Activated naive CD4-positive, alpha-beta T cell (primary cell): ENCODE data around the gene CFAP61.
"Not testable (repeated sequence)": the region's sequence is repeated elsewhere in the genome, so short reads cannot be mapped to it uniquely, and the experiment has no call there.

Source experiments
- DNase-seq, 4 experiments: peaks; one replicate each; lab custom pipeline; 2025; lab: John Stamatoyannopoulos, UW

Gene CFAP61

DNA sequence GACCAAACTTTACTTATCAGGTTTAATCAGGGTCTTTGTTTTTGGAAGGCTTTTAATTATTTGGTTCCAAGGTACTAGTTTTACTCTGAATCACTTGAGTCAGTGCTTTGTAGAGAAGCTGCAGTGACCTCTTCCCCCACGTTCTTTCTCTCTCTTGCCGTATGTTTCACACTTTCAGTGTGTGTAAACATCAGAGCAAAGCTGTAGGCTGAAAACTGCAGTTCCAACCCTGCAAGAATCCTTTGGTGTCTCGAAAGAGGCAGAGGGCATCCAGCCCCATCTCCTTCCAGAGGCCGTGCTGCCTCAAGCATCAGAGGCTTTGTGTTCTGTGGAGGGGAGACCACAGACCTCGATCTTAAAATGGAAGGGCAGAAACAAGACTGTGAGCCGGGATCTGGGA lies 42.1 kb downstream of the CFAP61 start:
- no peak for DNase-seq

DNA sequence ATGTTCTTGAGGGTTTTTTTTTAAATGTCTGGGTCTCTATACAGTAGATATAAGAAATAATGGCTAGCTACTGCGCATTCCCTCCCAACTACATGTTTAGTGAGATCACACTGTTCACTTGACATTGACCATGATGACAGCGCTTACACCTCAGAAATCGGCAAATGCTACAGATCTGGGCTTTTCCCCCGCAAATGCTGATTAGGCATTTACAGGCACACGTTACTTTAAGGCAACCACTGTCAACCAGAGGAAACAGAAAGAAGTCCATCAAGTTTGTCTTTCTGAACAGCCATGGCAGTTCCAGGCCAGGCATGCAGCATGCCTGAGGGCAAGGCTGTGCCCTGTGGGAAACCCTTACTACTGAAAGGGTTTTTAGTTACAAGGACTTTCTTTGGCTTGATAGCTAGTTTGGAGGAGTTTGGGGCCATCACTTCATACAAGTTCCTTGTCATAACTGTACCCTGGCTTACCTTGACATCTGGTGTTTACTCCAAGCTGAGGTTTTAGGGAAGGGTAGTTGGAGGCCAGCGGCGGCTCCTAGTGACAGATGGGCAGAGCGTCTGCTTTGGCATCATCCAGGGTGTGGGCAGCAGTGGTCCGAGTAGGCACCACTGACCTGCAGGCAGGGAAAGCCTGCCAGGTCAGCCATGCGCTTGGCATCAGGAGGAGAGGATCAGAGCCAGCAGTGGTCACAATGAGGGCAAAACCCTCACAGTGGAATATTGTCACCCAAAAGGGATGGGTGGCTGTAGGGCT lies 43.0 kb downstream of the CFAP61 start:
- DNase-seq = no peak

DNA sequence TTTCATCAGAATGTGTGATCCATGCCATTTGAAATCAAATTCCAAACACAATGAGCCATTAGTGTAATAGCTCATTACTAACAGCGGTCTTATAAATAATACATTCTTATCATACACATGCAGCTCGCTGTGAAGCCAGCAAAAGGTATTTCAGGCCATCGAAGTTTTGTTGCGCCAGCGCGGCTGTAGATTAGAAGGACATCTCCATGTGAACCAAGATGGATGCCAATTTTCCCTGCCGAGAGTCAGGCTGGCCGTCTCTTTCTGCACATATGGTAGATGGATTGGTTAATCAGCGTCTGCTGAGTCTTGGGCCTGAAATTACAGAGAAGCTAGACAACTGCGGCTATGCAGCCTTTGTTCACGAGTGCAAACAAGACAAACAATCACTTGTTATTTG lies 44.1 kb downstream of the CFAP61 start:
- no peak for DNase-seq

DNA sequence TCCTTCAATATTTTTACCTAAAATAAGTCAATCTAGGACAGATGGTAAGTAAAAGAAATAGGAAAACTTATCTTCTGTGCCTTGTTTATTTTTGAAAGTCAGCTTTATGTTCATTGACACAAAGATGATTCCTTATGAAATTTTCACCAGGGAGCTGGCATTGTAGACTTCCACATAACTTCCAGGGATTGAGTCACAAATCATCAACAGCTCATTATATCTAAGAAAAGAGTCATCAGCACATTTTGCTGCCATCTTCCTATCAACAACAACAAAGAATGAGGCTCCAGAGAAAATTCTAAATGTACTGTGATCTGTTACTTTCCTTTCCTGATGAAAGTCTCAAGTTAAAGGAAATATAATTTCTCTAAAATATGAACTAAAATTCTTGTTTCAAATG lies 48.5 kb downstream of the CFAP61 start:
- DNase-seq = no peak

DNA sequence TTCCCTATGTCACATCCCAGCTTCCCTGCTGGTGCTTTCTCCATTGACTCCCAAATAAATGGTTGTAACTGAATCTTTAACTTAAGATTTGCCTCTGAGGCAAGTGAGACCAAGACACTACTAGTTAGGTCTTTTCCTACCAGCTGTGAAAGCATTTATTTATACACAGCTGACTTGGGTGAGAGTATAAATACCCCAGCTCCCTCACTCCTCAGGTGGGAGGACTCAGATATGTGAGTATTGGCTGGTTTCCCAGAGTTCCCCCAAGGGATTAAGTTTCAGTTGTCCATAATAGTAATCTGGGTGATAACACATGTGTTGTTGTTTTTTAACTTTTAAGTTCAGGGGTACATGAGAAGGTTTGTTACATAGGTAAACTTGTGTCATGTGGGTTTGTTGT lies 49.8 kb downstream of the CFAP61 start:
- no peak for DNase-seq

DNA sequence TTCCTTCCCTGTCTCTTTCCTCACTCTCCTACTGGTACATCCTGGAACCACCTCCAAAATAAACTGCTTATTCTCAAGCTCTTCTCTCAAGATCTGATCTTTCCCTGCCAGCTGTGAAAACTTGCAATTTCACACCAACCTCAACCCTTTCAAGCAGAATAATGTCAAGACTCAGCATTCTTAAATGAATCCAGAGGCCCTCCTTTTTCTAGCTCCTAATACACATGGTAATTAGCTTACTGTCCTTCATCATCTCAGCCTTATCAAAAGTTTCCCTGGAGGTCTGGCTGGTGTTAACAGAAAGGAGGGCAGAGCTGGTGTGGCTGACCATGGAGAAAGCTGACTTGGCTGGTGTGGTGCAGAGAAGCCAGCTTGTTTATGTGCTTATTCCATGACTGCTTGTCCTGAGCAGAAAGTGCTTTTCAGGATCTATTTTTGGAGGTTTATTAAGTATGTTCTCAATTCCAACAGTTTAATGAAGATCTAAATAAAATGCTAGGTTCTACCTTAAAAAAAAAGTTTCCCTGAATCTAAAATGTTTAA lies 50.5 kb downstream of the CFAP61 start:
- no peak for DNase-seq

DNA sequence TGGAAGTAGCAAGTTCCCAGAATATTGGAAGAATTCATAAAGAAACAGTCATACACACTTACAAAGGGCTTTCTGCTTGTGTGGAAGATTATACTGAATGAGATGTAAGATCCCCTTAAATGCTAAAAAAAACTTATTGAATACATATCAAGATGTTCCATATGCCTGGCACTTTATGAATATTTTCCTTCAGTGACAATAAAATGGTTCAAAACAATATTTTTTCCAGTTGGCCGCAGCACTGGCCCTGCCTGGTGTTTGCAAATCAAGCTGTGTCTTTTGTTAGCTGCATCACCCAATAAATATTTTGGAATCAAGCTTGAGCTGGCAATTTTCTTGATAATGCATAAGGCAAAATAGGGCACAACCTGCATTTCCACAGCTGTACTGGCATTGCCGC lies 51.2 kb downstream of the CFAP61 start:
- DNase-seq = no peak

DNA sequence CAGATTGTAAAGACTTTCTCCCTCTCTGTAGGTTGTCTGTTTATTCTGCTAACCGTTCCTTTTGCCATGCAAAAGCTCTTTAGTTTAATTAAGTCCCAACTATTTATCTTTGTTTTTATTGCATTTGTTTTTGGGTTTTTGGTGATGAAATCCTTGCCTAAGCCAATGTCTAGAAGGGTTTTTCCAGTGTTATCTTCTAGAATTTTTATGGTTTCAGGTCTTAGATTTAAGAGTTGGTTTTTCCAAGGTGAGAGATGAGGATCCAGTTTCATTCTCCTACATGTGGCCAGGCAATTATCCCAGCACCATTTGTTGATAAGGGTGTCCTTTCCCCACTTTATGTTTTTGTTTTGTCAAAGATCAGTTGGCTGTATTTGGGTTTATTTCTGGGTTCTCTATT lies 70.9 kb downstream of the CFAP61 start:
- DNase-seq = not testable (repeated sequence)

DNA sequence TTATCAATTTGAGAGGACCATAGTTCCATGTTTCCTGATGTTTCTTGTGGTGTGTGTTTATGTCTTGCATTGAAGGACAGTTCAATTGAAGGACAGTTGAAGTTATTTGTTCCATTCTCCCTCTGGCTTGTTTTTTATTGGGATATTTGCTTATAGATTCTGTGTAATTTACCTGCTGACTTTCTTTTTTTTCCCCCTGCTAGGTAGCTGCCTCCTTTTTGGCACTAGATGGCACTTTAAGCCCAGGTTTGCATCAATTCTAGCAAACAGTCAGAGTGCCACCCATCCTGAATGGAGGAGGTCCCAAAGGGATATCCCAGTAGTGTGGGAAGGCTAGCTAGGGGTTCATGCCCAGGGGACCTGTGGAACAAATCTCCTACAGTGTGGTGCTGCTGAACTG lies 78.1 kb downstream of the CFAP61 start:
- no peak for DNase-seq

DNA sequence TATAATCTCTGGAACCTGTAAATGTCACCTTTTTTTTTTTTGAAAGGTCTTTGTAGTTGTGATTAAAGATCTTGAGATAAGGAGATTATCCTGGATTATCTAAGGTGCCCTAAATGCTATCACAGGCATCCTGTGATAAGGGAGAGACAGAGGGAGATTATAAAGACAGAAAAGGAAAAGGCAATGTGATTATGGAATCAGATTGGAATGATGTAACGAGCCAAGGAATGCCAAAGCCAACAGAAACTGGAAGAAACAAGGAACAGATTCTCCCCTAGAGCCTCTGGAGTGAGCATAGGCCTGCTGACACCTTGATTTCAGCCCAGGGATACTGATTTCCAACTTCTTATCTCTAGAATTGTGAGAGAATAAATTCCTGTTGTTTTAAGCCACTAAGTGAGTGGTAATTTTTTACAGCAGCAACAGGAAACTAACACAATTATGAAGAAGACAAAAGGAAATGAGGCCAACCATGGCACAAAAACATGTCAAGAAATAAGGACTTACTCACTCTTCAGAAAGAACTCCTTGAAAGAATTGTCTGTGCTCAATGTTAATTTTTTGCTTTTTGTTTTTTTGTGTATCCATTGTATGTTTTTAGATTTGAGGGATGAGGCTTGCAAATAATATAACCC lies 82.7 kb downstream of the CFAP61 start:
- DNase-seq = no peak

DNA sequence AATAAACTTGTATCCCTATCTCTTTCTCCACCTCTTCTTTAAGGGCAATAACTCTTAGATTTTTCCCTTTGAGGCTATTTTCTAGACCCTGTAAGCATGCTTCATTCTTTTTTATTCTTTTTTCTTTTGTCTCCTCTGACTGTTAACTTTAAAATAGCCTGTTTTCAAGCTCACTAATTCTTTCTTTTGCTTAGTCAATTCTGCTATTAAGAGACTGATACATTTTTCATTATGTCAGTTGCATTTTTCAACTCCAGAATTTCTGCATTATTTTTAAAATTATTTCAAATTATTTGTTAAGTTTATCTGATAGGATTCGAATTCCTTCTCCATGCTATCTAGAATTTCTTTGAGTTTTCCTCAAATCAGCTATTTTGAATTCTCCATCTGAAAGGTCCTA lies 84.0 kb downstream of the CFAP61 start:
- DNase-seq = no peak

DNA sequence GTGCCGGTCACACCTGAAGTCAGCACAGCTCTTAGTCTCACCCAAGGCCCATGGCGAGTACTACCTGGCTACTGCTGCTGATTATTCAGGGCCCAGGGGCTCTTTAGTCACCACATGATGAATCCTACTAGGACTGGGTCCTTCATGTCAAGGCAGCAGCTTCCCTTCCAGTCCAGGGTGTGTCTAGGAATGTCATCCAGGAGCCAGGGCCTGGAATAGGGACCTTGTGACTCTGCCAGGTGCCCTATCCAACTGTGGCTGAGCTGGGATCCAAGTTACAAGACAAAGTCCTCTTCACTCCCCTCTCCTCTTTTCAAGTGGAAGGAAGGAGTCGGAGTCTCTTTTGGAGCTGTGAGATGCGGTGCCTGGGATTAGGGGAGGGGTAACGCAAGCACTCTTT lies 85.5 kb downstream of the CFAP61 start:
- DNase-seq = no peak

DNA sequence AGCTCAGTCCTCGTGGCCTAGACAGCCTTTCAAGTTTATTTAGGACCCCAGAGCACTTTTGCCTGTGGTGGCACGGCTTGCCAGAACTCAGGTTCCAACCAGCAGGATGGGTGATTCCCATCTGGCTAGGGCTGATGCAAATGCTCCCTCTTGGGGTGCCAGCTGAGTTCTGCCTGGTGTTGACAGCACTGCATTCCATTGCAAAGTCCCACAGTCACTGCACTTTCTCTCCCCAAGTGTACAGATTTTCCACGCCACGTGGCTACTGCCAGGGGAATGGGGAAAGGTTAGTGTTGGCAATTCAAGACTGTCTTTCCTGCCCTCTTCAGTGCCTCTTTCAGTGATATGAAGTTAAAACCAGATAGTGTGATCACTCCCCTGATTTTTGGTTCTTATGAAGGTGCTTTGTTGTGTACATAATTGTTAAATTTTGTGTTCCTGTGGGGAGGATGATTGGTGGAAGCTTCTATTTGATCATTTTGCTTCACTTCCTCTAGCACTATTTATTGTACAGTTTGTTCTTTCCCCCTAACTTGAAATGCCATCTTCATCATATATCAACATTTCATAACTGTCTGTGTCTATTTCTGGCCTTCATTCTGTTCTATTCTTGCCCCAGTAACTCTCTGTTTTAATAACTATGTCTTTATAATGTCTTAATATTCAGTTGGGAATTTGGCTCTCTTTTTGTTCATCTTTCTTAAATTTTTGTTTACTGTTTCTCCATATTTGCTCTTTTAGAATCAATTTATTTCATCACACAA lies 86.2 kb downstream of the CFAP61 start:
- DNase-seq = no peak

DNA sequence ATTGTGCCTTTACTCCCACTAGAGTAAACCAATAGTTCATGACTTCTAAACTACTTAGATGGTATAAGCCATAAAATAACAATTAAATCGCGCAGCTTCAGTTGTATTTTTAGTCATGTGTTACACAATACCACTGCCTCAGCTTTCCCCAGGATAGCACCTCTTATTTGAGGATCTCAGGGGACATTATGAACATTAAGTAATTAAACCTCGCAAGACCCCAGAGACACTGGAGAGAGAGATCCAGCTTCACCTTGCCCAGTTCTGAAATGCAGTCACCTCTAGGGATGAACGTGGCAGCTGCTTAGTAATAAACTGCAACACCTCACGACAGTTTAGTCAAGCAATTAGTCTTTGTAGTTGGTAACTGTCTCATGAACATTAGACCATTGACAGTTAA lies 87.1 kb downstream of the CFAP61 start:
- no peak for DNase-seq

DNA sequence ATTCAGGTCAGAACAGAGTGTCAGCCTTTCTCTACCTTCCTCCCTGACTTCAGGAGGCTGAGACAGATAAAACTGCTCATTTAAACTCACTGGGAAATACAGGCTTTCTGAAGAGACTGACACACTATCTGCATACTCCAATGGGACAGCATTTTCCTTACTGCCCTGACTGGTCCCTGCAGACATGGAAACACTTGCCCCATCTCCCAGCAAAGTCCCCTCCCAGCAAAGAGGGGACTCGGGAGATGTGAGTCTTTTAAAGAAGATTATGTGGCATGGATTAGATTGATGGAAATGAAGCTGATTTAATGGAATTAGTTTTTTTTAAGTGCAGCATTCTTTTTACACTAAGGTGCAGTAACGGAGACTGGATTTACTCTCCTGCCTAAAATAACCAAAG lies 90.8 kb downstream of the CFAP61 start:
- no peak for DNase-seq

DNA sequence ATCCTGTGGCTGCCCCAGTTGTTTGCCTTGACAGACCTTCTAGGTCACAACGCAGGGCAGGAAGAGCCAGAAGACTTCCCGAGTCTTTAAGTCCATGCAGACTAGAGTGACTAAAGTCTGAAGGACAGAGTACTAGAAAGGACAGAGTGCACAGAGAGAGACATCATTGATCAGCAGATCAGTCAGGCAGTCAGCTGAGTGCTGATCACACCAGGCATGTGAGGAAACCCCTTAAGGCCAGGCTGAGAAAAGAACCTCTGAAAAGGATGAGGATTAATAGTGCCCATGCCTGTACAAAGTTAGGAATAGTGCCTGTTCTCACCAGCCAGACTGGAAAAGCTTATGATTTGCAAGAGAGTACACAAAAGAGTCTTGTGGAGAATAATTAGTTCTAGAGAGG lies 91.3 kb downstream of the CFAP61 start:
- DNase-seq = no peak

DNA sequence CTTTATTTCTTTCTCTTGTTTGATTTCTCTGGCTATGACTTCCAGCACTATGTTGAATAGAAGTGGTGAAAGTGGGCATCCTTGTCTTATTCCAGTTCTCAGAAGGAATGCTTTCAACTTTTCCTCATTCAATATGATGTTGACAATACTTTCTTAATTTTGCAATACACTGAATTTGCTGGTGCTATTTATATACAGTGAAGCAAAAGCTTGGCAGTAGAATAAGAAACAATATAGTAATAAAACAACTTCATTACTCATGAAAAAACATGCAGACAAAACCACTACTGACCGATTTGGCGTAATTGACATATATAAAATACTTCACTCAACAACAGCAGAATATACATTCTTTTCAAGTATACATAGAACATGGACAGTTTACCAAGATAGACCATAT lies 96.4 kb downstream of the CFAP61 start:
- no peak for DNase-seq

DNA sequence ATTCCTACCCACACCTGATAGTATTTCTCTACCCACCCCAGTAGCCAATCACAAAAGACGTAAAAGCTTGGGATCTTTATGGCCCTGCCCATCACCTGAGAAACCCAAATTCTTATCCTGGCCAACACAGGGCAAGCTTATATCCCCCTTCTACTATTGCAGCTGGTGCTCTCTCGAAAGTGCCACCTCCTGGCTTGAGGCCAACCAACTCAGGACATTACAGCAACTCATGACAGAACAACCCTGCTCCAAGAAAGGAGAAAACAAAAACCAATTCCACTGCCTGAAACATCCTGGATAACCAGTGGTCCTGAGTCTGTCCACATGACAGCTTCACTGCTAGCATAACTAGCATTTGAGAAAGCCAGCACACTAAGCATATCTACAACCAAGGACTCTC lies 97.9 kb downstream of the CFAP61 start:
- DNase-seq = no peak

DNA sequence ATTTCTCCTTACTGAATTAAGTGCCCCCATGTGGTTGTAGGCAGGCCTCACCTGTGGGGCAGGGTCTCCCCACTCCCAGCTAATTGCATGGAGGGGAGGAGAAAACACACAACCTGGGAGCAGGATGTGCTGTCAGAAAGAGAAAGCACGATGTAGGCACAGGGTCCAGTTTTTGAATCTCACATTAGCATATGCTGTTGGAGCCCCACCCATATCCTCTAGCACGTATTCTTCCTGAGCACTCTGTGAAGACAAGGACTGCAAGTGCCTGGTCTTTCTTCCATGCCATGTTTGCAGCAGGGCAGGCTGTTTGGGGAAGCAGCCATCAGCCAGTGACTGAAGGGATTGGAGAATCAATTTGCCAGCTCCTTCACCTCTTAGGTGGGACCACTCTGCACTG lies 108.2 kb downstream of the CFAP61 start:
- DNase-seq = no peak

DNA sequence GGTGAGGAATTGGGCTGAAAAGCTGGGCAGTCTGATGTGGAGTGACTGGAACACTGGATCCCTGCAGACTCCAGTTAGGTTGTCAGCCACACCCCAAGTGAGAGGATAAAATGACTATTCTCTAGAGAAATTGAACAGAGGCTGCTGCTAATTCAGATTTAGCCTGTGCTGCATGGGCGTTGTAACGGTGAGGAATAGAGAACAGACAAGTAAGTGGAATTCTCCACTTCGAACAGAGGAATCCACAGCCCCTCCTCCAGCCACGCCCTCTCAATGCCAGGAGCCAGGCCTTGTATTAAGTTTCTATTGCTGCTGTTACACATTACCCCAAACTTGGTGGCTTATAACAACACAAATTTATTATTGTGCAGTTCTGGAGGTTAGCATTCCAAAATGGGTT lies 109.3 kb downstream of the CFAP61 start:
- DNase-seq = no peak

DNA sequence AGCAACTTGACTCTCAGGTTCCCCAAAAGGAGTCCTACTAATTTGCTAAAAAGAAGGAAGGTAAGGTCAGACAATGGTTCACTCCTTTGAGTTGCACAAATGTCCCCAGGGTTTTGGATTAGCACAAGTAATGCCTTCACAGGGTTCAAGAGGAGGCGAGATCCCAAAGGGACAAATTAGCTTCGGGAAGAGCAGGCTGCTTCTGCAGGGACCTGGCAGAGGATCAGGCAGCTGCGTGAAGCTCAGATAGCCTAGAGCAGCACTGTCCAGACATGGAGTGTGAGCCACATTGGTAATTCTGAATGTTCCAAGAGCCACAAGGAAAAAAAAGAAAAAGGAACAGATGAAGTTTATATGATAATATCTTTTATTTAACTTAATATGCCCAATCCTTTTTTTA lies 115.4 kb downstream of the CFAP61 start:
- no peak for DNase-seq

DNA sequence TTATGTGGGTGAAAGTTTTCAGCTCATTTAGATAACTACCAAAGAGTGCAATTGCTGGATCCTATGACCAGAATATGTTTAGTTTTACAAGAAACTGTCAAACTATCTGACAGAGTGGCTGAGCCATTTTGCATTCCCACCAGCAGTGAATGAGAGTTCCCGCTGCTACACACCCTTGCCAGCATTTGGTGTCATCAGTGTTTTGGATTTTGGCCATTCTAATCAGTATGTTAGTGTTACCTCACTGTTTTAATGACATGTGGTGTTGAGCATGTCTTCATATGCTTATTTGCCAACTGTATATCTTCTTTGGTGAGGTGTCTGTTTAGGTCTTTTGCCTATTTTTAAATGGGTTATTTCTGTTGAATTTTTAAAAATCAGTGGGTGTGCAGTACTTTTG lies 120.9 kb downstream of the CFAP61 start:
- DNase-seq = no peak
